PFSK-1 (cell line): Measurements from ENCODE around the gene TUBA4B.

Experiments used
- FOXP2 ChIP-seq: optimal IDR thresholded peaks from 2 replicates; pipeline ENCODE3; 2011; ENCODE audit warnings: borderline replicate concordance, control low read depth, inconsistent platforms; ENCODE audit not compliant: insufficient read depth; ENCODE audit errors: extremely low read length, extremely low read depth
- POLR2AphosphoS5 ChIP-seq: IDR thresholded peaks from 2 replicates; pipeline ENCODE4 v1.6.1; 2012; ENCODE audit warnings: low read depth, mild to moderate bottlenecking, control low read depth, low read length, moderate library complexity
- REST ChIP-seq, 2 experiments: IDR thresholded peaks; 2 replicates each; pipeline versions ENCODE4 v1.6.1 to v1.8.0; 2011 to 2012; ENCODE audit warnings: low read depth in 2 of 2, low read length in 2 of 2, control low read depth in 1 of 2, inconsistent platforms in 1 of 2, mild to moderate bottlenecking in 1 of 2, moderate library complexity in 1 of 2; ENCODE audit not compliant: insufficient read depth in 1 of 2
- SIN3A ChIP-seq: IDR thresholded peaks from 2 replicates; pipeline ENCODE4 v1.6.1; 2012; ENCODE audit warnings: mild to moderate bottlenecking, low read length, moderate library complexity, borderline replicate concordance; ENCODE audit not compliant: insufficient read depth
- TAF1 ChIP-seq: IDR thresholded peaks from 2 replicates; pipeline ENCODE4 v1.6.1; 2012; ENCODE audit warnings: low read length, control low read depth, borderline replicate concordance; ENCODE audit not compliant: insufficient read depth

The TUBA4B gene

GRCh38 chr2:219279916-219280516 lies 27.0 kb downstream of the TUBA4B start:
- TF ChIP-seq TAF1, result no peak
- no peak for TF ChIP-seq SIN3A
- TF ChIP-seq FOXP2, result no peak
- no peak for TF ChIP-seq POLR2AphosphoS5
- no peak for TF ChIP-seq REST (IDR thresholded peaks at IDR 0.05; ENCODE audit: insufficient read depth in 1 of 2, low read depth in 2 of 2, low read length in 2 of 2)

GRCh38 chr2:219280651-219281050 lies 27.6 kb downstream of the TUBA4B start:
- TF ChIP-seq POLR2AphosphoS5, result no peak
- TF ChIP-seq SIN3A, result no peak
- no peak for TF ChIP-seq REST (IDR thresholded peaks at IDR 0.05; ENCODE audit: insufficient read depth in 1 of 2, low read depth in 2 of 2, low read length in 2 of 2)
- no peak for TF ChIP-seq TAF1
- no peak for TF ChIP-seq FOXP2

DNA sequence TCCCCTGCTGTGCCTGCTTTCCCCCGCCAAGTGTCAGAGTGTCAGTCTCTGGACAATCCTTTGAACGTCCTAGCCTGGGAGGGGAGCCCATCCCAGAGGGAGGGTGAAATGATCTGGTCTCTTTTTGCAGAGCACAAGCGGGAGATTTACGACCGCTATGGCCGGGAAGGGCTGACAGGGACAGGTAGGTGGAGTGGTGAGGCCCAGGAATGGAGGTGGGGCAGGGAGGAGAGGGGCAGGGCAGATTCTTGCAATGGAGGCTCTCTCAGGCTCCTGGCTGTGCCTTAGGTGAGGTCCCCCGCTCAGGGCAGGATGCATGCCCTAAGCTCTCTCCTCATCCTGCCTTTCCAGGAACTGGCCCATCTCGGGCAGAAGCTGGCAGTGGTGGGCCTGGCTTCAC lies 28.5 kb downstream of the TUBA4B start:
- TF ChIP-seq TAF1 (no peak), SIN3A (no peak), FOXP2 (no peak), POLR2AphosphoS5 (no peak), REST (IDR thresholded peaks at IDR 0.05; ENCODE audit: insufficient read depth in 1 of 2, low read depth in 2 of 2, low read length in 2 of 2) (no peak)

DNA sequence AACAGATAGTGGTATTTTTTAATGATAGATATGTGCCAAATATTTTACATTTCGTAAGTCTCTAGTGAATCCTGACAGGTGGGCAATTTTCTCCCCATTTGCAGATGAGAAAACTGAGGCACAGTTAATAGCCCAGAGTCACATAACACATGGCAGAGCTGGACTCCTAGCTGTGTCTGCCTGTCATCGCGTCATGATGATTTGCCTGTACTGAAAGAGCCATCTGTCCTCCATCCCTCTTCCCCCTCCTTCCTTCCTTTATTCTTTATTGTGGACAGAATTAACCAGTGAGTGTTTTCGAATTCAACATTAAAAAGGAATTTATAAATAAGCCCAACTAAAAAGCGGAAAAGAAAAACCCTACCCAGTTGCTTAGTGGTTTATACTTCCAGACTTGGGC lies 29.3 kb downstream of the TUBA4B start:
- TF ChIP-seq TAF1 (no peak), FOXP2 (no peak), SIN3A (no peak), POLR2AphosphoS5 (no peak), REST (IDR thresholded peaks at IDR 0.05; ENCODE audit: insufficient read depth in 1 of 2, low read depth in 2 of 2, low read length in 2 of 2) (no peak)
